ENCODE measurements around the gene SPN. TPM values are rescaled to one million over a fixed set of nuclear protein-coding genes. Genes with fewer than 3 reads are reported as not detected.
"Not testable (repeated sequence)": the region's sequence is repeated elsewhere in the genome, so short reads cannot be mapped to it uniquely, and the experiment has no call there.

The SPN gene
- total and polyA plus RNA-seq, 2 donors = 48.7 to 49.3 TPM

GRCh38 chr16:29699324-29700219, 36.5 kb downstream of the SPN start:
- peaks cover 2 to 31% of the 10 kb centered on the region in 2 donors for H3K9me3 ChIP-seq (ENCODE audit: control insufficient read depth in 2 of 2, insufficient read depth in 1 of 2, low read length in 1 of 2)
- no peak overlapping the region for H3K4me3 ChIP-seq (ENCODE audit: low read length in 2 of 2)
- no peak for DNase-seq (ENCODE audit: low read depth in 6 of 9, low spot score in 9 of 9)
- no peak overlapping the region for H3K27ac ChIP-seq (ENCODE audit: low read depth in 1 of 2, low read length in 1 of 2)
- no peaks in the 10 kb centered on the region for H3K27me3 ChIP-seq (ENCODE audit: control insufficient read depth in 2 of 2, insufficient read depth in 1 of 2, low read length in 1 of 2)
- WGBS = 82% methylated on average over 11 of the region's 11 CpGs
- peaks cover 12 to 30% of the 10 kb centered on the region in 2 donors for H3K4me1 ChIP-seq (ENCODE audit: control insufficient read depth in 2 of 2, insufficient read depth in 2 of 2, low read length in 2 of 2)
- peaks cover 0 to 2% of the 10 kb centered on the region in 2 donors for H3K36me3 ChIP-seq (ENCODE audit: control insufficient read depth in 2 of 2, insufficient read depth in 2 of 2, low read length in 1 of 2)

DNA sequence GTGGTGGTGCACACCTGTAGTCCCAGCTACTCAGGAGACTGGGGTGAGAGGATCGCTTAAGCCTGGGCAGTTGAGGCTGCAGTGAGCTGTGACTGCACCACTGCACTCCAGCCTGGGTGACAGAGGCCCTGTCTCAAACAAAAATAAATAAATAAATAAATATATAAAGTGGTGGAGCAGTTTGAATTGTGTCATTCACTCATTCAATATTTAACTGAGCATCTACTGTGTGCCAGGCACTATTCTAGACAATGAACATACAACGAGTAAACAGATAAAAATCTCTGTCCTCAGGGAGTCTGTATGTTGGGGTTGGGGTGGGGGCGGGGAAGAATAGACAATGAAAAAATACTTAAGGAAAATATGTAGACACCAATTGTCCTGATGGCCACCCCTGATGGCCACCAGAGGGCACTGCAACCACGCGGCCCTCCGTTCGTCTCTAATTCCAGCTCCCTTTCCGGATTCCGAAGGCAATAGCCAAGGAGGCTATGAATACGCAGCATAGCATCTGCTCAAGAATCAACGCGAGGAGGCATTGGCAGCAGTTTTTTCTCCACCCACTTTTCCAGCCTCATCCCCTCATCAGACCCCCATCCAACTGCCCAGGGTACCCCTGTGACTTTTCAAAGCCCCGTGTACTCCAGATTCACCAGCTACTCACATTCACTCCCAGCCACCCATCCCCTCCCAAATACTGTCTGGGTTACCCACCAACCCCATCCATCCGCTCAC, 37.4 kb downstream of the SPN start:
- Histone ChIP-seq H3K36me3 (ENCODE audit: control insufficient read depth in 2 of 2, insufficient read depth in 2 of 2, low read length in 1 of 2) (peaks cover 0 to 2% of the 10 kb centered on the region in 2 donors), H3K27me3 (ENCODE audit: control insufficient read depth in 2 of 2, insufficient read depth in 1 of 2, low read length in 1 of 2) (no peaks in the 10 kb centered on the region), H3K4me1 (ENCODE audit: control insufficient read depth in 2 of 2, insufficient read depth in 2 of 2, low read length in 2 of 2) (peaks cover 12 to 30% of the 10 kb centered on the region in 2 donors), H3K9me3 (ENCODE audit: control insufficient read depth in 2 of 2, insufficient read depth in 1 of 2, low read length in 1 of 2) (peaks cover 2 to 31% of the 10 kb centered on the region in 2 donors), H3K27ac (ENCODE audit: low read depth in 1 of 2, low read length in 1 of 2) (no peak overlapping the region), H3K4me3 (ENCODE audit: low read length in 2 of 2) (no peak overlapping the region)
- peak in 6 of 9 donors; percentile 32 to 80 (median 63) for DNase-seq (ENCODE audit: low read depth in 6 of 9, low spot score in 9 of 9)
- WGBS = 31% methylated on average over 14 of the region's 14 CpGs

GRCh38 chr16:29701214-29701555, 38.1 kb downstream of the SPN start:
- H3K27me3 ChIP-seq (ENCODE audit: control insufficient read depth in 2 of 2, insufficient read depth in 1 of 2, low read length in 1 of 2) = no peaks in the 10 kb centered on the region
- peaks cover 12 to 30% of the 10 kb centered on the region in 2 donors for H3K4me1 ChIP-seq (ENCODE audit: control insufficient read depth in 2 of 2, insufficient read depth in 2 of 2, low read length in 2 of 2)
- DNase-seq (ENCODE audit: low read depth in 6 of 9, low spot score in 9 of 9) = no peak
- no peak overlapping the region for H3K4me3 ChIP-seq (ENCODE audit: low read length in 2 of 2)
- peaks cover 2 to 31% of the 10 kb centered on the region in 2 donors for H3K9me3 ChIP-seq (ENCODE audit: control insufficient read depth in 2 of 2, insufficient read depth in 1 of 2, low read length in 1 of 2)
- peak overlapping the region in 1 of 2 donors; percentile 42 for H3K27ac ChIP-seq (ENCODE audit: low read depth in 1 of 2, low read length in 1 of 2)
- 94% methylated on average over 5 of the region's 5 CpGs for WGBS
- H3K36me3 ChIP-seq (ENCODE audit: control insufficient read depth in 2 of 2, insufficient read depth in 2 of 2, low read length in 1 of 2) = peaks cover 0 to 2% of the 10 kb centered on the region in 2 donors

DNA sequence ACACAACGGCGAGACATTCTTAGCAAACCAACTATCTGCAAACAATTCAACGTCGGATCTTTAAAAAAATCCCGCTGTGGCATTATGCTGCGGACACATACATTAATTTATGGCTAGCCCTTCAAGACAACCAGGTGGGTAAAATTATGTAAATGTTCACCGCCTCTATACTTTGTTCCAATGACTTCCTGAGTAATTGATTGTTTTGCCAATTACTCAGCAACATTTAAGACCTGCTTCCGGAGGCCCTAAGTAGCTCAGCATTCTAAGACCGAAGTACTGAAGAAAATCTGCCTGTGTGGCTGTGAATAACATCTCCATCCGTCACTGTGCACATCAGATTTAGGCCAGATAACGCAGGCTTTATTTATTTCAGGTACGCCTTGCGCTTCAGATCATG, 39.2 kb downstream of the SPN start:
- Histone ChIP-seq H3K4me3 (ENCODE audit: low read length in 2 of 2) (peak overlapping the region in 1 of 2 donors; percentile 12), H3K27me3 (ENCODE audit: control insufficient read depth in 2 of 2, insufficient read depth in 1 of 2, low read length in 1 of 2) (no peaks in the 10 kb centered on the region), H3K9me3 (ENCODE audit: control insufficient read depth in 2 of 2, insufficient read depth in 1 of 2, low read length in 1 of 2) (peaks cover 2 to 31% of the 10 kb centered on the region in 2 donors), H3K4me1 (ENCODE audit: control insufficient read depth in 2 of 2, insufficient read depth in 2 of 2, low read length in 2 of 2) (peaks cover 12 to 30% of the 10 kb centered on the region in 2 donors), H3K27ac (ENCODE audit: low read depth in 1 of 2, low read length in 1 of 2) (peak overlapping the region; percentile 76 to 86), H3K36me3 (ENCODE audit: control insufficient read depth in 2 of 2, insufficient read depth in 2 of 2, low read length in 1 of 2) (no peaks in the 10 kb centered on the region)
- 19% methylated on average over 13 of the region's 13 CpGs for WGBS
- peak in 5 of 9 donors; percentile 11 to 65 (median 43) for DNase-seq (ENCODE audit: low read depth in 6 of 9, low spot score in 9 of 9)

GRCh38 chr16:29705030-29705429, 42.0 kb downstream of the SPN start:
- H3K27me3 ChIP-seq (ENCODE audit: control insufficient read depth in 2 of 2, insufficient read depth in 1 of 2, low read length in 1 of 2) = no peaks in the 10 kb centered on the region
- 89% methylated on average over 2 of the region's 2 CpGs for WGBS

GRCh38 chr16:29707160-29707559, 44.1 kb downstream of the SPN start:
- H3K36me3 ChIP-seq (ENCODE audit: control insufficient read depth in 2 of 2, insufficient read depth in 2 of 2, low read length in 1 of 2); H3K9me3 ChIP-seq (ENCODE audit: control insufficient read depth in 2 of 2, insufficient read depth in 1 of 2, low read length in 1 of 2); H3K4me3 ChIP-seq (ENCODE audit: low read length in 2 of 2); DNase-seq (ENCODE audit: low read depth in 6 of 9, low spot score in 9 of 9); H3K27me3 ChIP-seq (ENCODE audit: control insufficient read depth in 2 of 2, insufficient read depth in 1 of 2, low read length in 1 of 2); H3K27ac ChIP-seq (ENCODE audit: low read depth in 1 of 2, low read length in 1 of 2): not testable (repeated sequence)
- H3K4me1 ChIP-seq (ENCODE audit: control insufficient read depth in 2 of 2, insufficient read depth in 2 of 2, low read length in 2 of 2) = peaks cover 4 to 17% of the 10 kb centered on the region in 2 donors
- WGBS = 100% methylated on average over 1 of the region's 1 CpG

More at GRCh38 chr16:29705030-29705429, 42.0 kb downstream of the SPN start:
- H3K4me3 ChIP-seq (ENCODE audit: low read length in 2 of 2) = no peak overlapping the region
- DNase-seq (ENCODE audit: low read depth in 6 of 9, low spot score in 9 of 9) = no peak
- H3K27ac ChIP-seq (ENCODE audit: low read depth in 1 of 2, low read length in 1 of 2) = no peak overlapping the region
- peaks cover 0 to 10% of the 10 kb centered on the region in 2 donors for H3K9me3 ChIP-seq (ENCODE audit: control insufficient read depth in 2 of 2, insufficient read depth in 1 of 2, low read length in 1 of 2)
- peaks cover 12 to 32% of the 10 kb centered on the region in 2 donors for H3K4me1 ChIP-seq (ENCODE audit: control insufficient read depth in 2 of 2, insufficient read depth in 2 of 2, low read length in 2 of 2)
- no peaks in the 10 kb centered on the region for H3K36me3 ChIP-seq (ENCODE audit: control insufficient read depth in 2 of 2, insufficient read depth in 2 of 2, low read length in 1 of 2)

GRCh38 chr16:29708917-29709600, 46.0 kb downstream of the SPN start:
- peaks cover 0 to 5% of the 10 kb centered on the region in 2 donors for H3K4me1 ChIP-seq (ENCODE audit: control insufficient read depth in 2 of 2, insufficient read depth in 2 of 2, low read length in 2 of 2)
- WGBS = 78% methylated on average over 16 of the region's 16 CpGs
- no peak for DNase-seq (ENCODE audit: low read depth in 6 of 9, low spot score in 9 of 9)

GRCh38 chr16:29709657-29710056, 46.6 kb downstream of the SPN start:
- not testable (repeated sequence) for H3K4me1 ChIP-seq (ENCODE audit: control insufficient read depth in 2 of 2, insufficient read depth in 2 of 2, low read length in 2 of 2); DNase-seq (ENCODE audit: low read depth in 6 of 9, low spot score in 9 of 9); H3K4me3 ChIP-seq (ENCODE audit: low read length in 2 of 2); H3K27ac ChIP-seq (ENCODE audit: low read depth in 1 of 2, low read length in 1 of 2); H3K36me3 ChIP-seq (ENCODE audit: control insufficient read depth in 2 of 2, insufficient read depth in 2 of 2, low read length in 1 of 2); H3K27me3 ChIP-seq (ENCODE audit: control insufficient read depth in 2 of 2, insufficient read depth in 1 of 2, low read length in 1 of 2); H3K9me3 ChIP-seq (ENCODE audit: control insufficient read depth in 2 of 2, insufficient read depth in 1 of 2, low read length in 1 of 2)
- WGBS = 85% methylated on average over 6 of the region's 6 CpGs

More at GRCh38 chr16:29708917-29709600, 46.0 kb downstream of the SPN start:
- Histone ChIP-seq H3K36me3 (ENCODE audit: control insufficient read depth in 2 of 2, insufficient read depth in 2 of 2, low read length in 1 of 2) (no peaks in the 10 kb centered on the region), H3K9me3 (ENCODE audit: control insufficient read depth in 2 of 2, insufficient read depth in 1 of 2, low read length in 1 of 2) (no peaks in the 10 kb centered on the region), H3K27me3 (ENCODE audit: control insufficient read depth in 2 of 2, insufficient read depth in 1 of 2, low read length in 1 of 2) (no peaks in the 10 kb centered on the region), H3K27ac (ENCODE audit: low read depth in 1 of 2, low read length in 1 of 2) (no peak overlapping the region), H3K4me3 (ENCODE audit: low read length in 2 of 2) (no peak overlapping the region)

Measured in thymus (tissue), 11 donors.